Epithelial cell of proximal tubule (primary cell): Measurements from ENCODE around the gene PRKCB. TPM values are rescaled to one million over a fixed set of nuclear protein-coding genes. Genes with fewer than 3 reads are reported as not detected.

ENCODE experiments used
- DNase-seq: peaks from one replicate; pipeline ENCODE4 v3.0.0-alpha.2; 2011; ENCODE audit warnings: low read depth
- H3K4me3 ChIP-seq: 2 replicates; pipeline ENCODE4 v1.5.1; 2011; ENCODE audit warnings: low read depth, mild to moderate bottlenecking, low read length
- CTCF ChIP-seq: conservative IDR thresholded peaks from 2 replicates; pipeline ENCODE4 v1.5.1; 2012; ENCODE audit warnings: low read depth, mild to moderate bottlenecking, low read length
- total RNA-seq: library from RNA; depleted of rRNA; stranded (reverse); fragments of >200 nt; gene quantifications from 2 replicates; pipeline ENCODE4 v1.2.3, GENCODE V29; 2015

The PRKCB gene
- total RNA-seq, 1 donor from 2014 or later: not detected

DNA sequence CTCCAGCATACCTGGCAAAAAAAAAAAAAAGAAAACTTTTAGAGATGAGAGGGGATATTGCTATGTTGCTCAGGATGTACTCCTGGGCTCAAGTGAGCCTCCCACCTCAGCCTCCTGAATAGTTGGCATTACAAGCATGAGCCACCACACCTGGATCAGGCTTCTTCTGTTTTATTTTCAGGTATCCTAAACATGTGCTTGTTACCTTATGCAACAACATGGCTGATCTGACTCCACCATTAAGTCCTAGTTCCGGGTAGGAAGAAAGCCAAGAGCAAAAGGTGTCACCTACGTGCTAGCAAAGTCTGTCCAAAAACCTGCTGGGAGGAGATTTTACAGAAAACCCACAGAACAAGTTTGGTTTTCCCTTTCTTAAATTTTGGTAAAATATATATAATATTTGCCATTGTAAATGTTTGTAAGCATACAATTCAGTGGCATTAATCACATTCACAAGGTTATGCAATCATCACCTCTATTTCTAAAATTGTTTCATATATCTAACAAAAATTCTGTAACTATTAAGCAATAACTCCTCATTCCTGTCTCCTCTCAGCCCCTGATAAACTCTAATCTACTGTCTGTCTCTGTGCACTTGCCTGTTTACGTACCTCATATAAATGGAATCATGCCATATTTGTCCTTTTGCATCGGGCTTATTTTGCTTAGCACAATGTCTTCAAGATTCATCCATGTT, 411.3 kb downstream of the PRKCB start:
- no peak overlapping the region for H3K4me3 ChIP-seq
- TF ChIP-seq CTCF: no peak
- DNase-seq: no peak

- TF ChIP-seq CTCF: peak; percentile 75
- DNase-seq: no peak
- H3K4me3 ChIP-seq: no peak overlapping the region
Observed at GRCh38 chr16:24253192-24253591, 417.4 kb downstream of the PRKCB start.

DNA sequence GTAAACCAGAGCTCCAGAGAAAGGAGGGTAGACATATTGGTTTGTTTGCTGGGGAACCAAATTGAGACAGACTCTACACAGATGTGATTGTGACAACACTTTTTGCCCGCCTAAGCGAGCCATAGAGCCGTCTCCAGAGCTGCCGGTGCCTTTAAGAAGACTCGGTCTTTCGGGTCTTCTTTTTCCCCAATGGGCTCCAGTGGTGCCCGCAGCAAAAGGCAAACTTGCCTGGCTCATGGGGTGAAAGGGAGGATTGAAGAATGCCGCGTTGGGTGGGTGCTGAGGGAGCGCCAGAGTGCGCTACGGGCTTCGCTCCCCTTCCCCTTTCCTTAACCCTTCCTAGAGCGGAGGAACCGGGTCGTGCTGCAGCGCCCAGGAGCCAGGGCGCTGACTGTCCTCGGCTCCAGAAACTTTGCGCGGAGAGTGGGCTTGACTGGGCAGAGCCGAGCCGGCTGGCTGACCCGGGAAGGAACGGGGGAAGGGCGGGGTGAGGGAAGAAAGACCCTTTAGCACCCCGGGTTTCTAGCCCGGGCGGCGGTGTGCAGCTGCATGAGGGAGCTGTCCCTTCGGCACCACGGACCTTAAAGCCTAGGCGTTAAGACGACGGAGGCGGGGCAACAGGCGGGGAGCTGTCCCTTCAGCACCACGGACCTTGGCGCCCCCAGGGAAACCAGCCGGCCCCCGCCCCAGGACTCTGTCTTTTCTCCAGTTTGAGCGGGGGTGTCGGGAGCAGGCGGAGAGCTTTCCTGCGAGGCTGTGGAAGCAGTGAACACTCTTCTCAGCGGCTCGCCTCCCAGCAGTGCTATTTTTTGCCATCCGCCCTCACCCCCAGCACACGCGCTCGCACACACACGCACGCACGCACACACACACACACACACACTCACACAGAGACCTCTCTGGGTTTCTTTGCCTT, 419.9 kb downstream of the PRKCB start, which contains the start of gene CACNG3:
TSS of gene CACNG3 (plus strand) at position 880 of the 916 bp plus-strand sequence. CDS start 420 bp downstream, outside the sequence.
- no peak for TF ChIP-seq CTCF
- H3K4me3 ChIP-seq: no peak within 1 kb of the TSS
- no peak for DNase-seq

GRCh38 chr16:24257958-24258357, 422.2 kb downstream of the PRKCB start:
- no peak for DNase-seq
- no peak overlapping the region for H3K4me3 ChIP-seq
- TF ChIP-seq CTCF: no peak

GRCh38 chr16:24258791-24259190, 423.0 kb downstream of the PRKCB start:
- DNase-seq: no peak
- H3K4me3 ChIP-seq: no peak overlapping the region
- TF ChIP-seq CTCF: no peak

DNA sequence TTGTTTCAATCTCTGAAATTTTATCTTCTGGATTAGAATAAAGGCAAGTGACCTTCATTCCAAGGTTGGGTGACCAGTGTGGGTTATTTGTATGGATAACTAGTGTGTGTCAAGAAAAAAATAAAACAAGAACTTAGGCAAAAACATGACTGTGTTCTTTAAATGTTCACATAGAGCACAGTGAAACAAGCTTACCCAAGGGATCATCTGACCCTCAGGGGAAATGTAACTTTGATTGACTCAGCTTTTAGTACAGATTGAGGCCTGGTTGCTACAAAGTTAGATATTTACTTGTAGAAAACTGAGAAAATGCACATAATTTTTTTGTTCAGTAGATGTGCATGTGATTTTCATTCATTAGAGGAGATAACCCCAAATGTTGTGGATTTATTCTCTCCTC, 427.0 kb downstream of the PRKCB start:
- TF ChIP-seq CTCF: no peak
- no peak for DNase-seq
- no peak overlapping the region for H3K4me3 ChIP-seq

Other genes starting within 250 kb of the PRKCB start
- gene NDUFAB1, start 239.7 kb upstream of the PRKCB start, total RNA-seq: 98.7 and 137 TPM in 2 replicates
- gene PALB2, start 194.7 kb upstream of the PRKCB start, total RNA-seq: 8.5 and 13.4 TPM in 2 replicates
- 32.6 and 36.8 TPM in 2 replicates for gene DCTN5, start 194.5 kb upstream of the PRKCB start, total RNA-seq
- 92.5 and 150 TPM in 2 replicates for gene PLK1, start 157.1 kb upstream of the PRKCB start, total RNA-seq
- 0.35 and 0.58 TPM in 2 replicates for gene ERN2, start 122.8 kb upstream of the PRKCB start, total RNA-seq
- gene CHP2, start 81.0 kb upstream of the PRKCB start, total RNA-seq: not detected in 2 replicates